Ascending aorta (tissue), 2 donors: Measurements from ENCODE around the gene VPS26C. TPM values are rescaled to one million over a fixed set of nuclear protein-coding genes. Genes with fewer than 3 reads are reported as not detected.
A peak's percentile ranks its signal among the peaks of the same experiment; 100 is the strongest.
"Not testable (repeated sequence)": the region's sequence is repeated elsewhere in the genome, so short reads cannot be mapped to it uniquely, and the experiment has no call there.

Experiments
- DNase-seq, 2 donors: peaks; one replicate each; pipeline ENCODE4 v3.0.0-alpha.2; 2019; ENCODE audit warnings: low spot score in 2 of 2
- H3K27ac ChIP-seq, 2 donors: fragments of 200-600 bp; sonication (generic); one replicate each; pipeline ENCODE4 v1.5.1; 2016 to 2017; ENCODE audit warnings: mild to moderate bottlenecking in 1 of 2
- H3K27me3 ChIP-seq: fragments of 200-600 bp; sonication (generic); one replicate; pipeline ENCODE4 v1.5.1; 2017
- H3K36me3 ChIP-seq, 2 donors: fragments of 200-600 bp; sonication (generic); one replicate each; pipeline ENCODE4 v1.5.1; 2016
- H3K4me1 ChIP-seq, 2 donors: fragments of 200-600 bp; sonication (generic); one replicate each; pipeline ENCODE4 v1.5.1; 2016 to 2017; ENCODE audit warnings: mild to moderate bottlenecking in 1 of 2
- H3K4me3 ChIP-seq, 2 donors: fragments of 200-600 bp; sonication (generic); one replicate each; pipeline ENCODE4 v1.5.1; 2016 to 2017; ENCODE audit warnings: mild to moderate bottlenecking in 1 of 2
- H3K9me3 ChIP-seq, 2 donors: fragments of 200-600 bp; sonication (generic); one replicate each; pipeline ENCODE4 v1.5.1; 2016
- CTCF ChIP-seq, 3 experiments: fragments of 200-600 bp in 2 of 3; fragments of 450-650 bp in 1 of 3; sonication (generic) in 2 of 3; IDR thresholded peaks; one replicate each; pipeline ENCODE4 v1.5.1; 2016 to 2019; ENCODE audit warnings: antibody characterized with exemption in 3 of 3, mild to moderate bottlenecking in 1 of 3, moderate library complexity in 1 of 3
- intact Hi-C: fragments of 100-400 bp; cut with DNase I; formaldehyde crosslinking; loops from one replicate; pipeline ENCODE4 v1.15.1; 2023
- total RNA-seq: library from RNA; depleted of rRNA; stranded (reverse); fragments of >200 nt; gene quantifications from one replicate; pipeline ENCODE4 v1.1.0, GENCODE V29; 2016

VPS26C gene
- total RNA-seq, 1 donor from 2014 or later, result 137 TPM

- no peak overlapping the region for H3K27ac ChIP-seq
- peaks cover 78 to 90% of the 10 kb centered on the region in 2 donors for H3K36me3 ChIP-seq
- no peaks in the 10 kb centered on the region for H3K4me1 ChIP-seq
- no peak for TF ChIP-seq CTCF (IDR thresholded peaks at IDR 0.05)
- DNase-seq, result no peak
- H3K9me3 ChIP-seq, result no peaks in the 10 kb centered on the region
- intact Hi-C loops, result no loop called here
- H3K4me3 ChIP-seq, result no peak overlapping the region
- H3K27me3 ChIP-seq, result no peaks in the 10 kb centered on the region
These were observed 39.8 kb downstream of the VPS26C start for GRCh38 chr21:37227071-37228002.

GRCh38 chr21:37226041-37226920 lies 40.9 kb downstream of the VPS26C start:
- Histone ChIP-seq H3K4me3 (no peak overlapping the region), H3K27me3 (no peaks in the 10 kb centered on the region), H3K36me3 (peaks cover 68 to 79% of the 10 kb centered on the region in 2 donors), H3K4me1 (peaks cover 0 to 1% of the 10 kb centered on the region in 2 donors), H3K27ac (no peak overlapping the region), H3K9me3 (no peaks in the 10 kb centered on the region)
- no peak for TF ChIP-seq CTCF (IDR thresholded peaks at IDR 0.05)
- DNase-seq, result no peak
- intact Hi-C loops, result no loop called here

- H3K9me3 ChIP-seq, result no peaks in the 10 kb centered on the region
- intact Hi-C loops, result loop anchor here (5.0 kb wide), 1 partner anchor 153 kb away; the partner anchor contains the start of genes PIGP and TTC3
- no peak overlapping the region for H3K4me3 ChIP-seq
- peaks cover 0 to 3% of the 10 kb centered on the region in 2 donors for H3K4me1 ChIP-seq
- no peaks in the 10 kb centered on the region for H3K27me3 ChIP-seq
- peak in 1 of 2 donors; percentile 31 for DNase-seq
- no peak for TF ChIP-seq CTCF (IDR thresholded peaks at IDR 0.05)
- H3K36me3 ChIP-seq, result peaks cover 59 to 68% of the 10 kb centered on the region in 2 donors
- no peak overlapping the region for H3K27ac ChIP-seq
These were observed 42.0 kb downstream of the VPS26C start for GRCh38 chr21:37224861-37225839.

GRCh38 chr21:37223804-37224345 lies 43.3 kb downstream of the VPS26C start:
- Histone ChIP-seq H3K9me3 (no peaks in the 10 kb centered on the region), H3K36me3 (peaks cover 50 to 56% of the 10 kb centered on the region in 2 donors), H3K4me3 (no peak overlapping the region), H3K27me3 (no peaks in the 10 kb centered on the region), H3K27ac (no peak overlapping the region), H3K4me1 (peaks cover 0 to 6% of the 10 kb centered on the region in 2 donors)
- no peak for TF ChIP-seq CTCF (IDR thresholded peaks at IDR 0.05)
- DNase-seq, result peak in 1 of 2 donors; percentile 59
- intact Hi-C loops, result loop anchor here (5.0 kb wide), 1 partner anchor 152 kb away; the partner anchor contains the start of genes PIGP and TTC3

- intact Hi-C loops, result loop anchor here (5.0 kb wide), 1 partner anchor 150 kb away; the partner anchor contains the start of genes PIGP and TTC3
- H3K27ac ChIP-seq, H3K4me3 ChIP-seq, H3K27me3 ChIP-seq, H3K9me3 ChIP-seq, H3K4me1 ChIP-seq: not testable (repeated sequence)
- DNase-seq, result peak in 1 of 2 donors; percentile 12
- H3K36me3 ChIP-seq, result peaks cover 35 to 40% of the 10 kb centered on the region in 2 donors
These were observed 44.9 kb downstream of the VPS26C start for GRCh38 chr21:37222248-37222647.
